A549 (cell line): ENCODE measurements around the gene ILK. TPM values are rescaled to one million over a fixed set of nuclear protein-coding genes. Genes with fewer than 3 reads are reported as not detected.

Source experiments
- ATAC-seq, 2 experiments: fragments of 200-7000 bp in 1 of 2; fragments of >200 bp in 1 of 2; cut with Nextera tagmentation in 1 of 2; cut with Tn5 transposase in 1 of 2; 3 replicates each; pipeline versions ENCODE4 v1.8.0 to v1.9.1; 2018 to 2020; ENCODE audit warnings: mild to moderate bottlenecking in 1 of 2, moderate library complexity in 1 of 2
- CTCF ChIA-PET: fragments of 300-600 bp; sonication (Branson Sonifier 250); formaldehyde crosslinking; extraction: SDS; loops from one replicate; lab custom pipeline; 2021; ENCODE audit warnings: antibody characterized with exemption, inconsistent platforms; lab: Yijun Ruan, JAX
- POLR2A ChIA-PET: fragments of 350-600 bp; formaldehyde crosslinking; extraction: SDS; loops from one replicate; lab custom pipeline; 2021; ENCODE audit warnings: antibody characterized with exemption, inconsistent platforms; lab: Yijun Ruan, JAX
- DNase-seq, 2 experiments: peaks; one replicate each; pipeline versions ENCODE4 v3.0.0 to v3.0.0-alpha.2; 2011 to 2016; ENCODE audit warnings: low read depth in 1 of 2, low spot score in 1 of 2
- FAIRE-seq: peaks from 2 replicates; lab custom pipeline; 2011; peaks lifted over from hg19 to GRCh38; lab: Jason Lieb, UNC
- H3K27ac ChIP-seq, 2 experiments: fragments of >200 bp; sonication (Bioruptor Twin); formaldehyde crosslinking; 3 replicates each; pipeline ENCODE4 v1.5.1; 2016 to 2017
- H3K4me1 ChIP-seq: fragments of >200 bp; sonication (Bioruptor Twin); formaldehyde crosslinking; 3 replicates; pipeline ENCODE4 v1.6.1; 2016
- H3K4me2 ChIP-seq: fragments of >200 bp; sonication (Bioruptor Twin); formaldehyde crosslinking; 3 replicates; pipeline ENCODE4 v1.6.1; 2016
- H3K4me3 ChIP-seq: fragments of >200 bp; sonication (Bioruptor Twin); formaldehyde crosslinking; 3 replicates; pipeline ENCODE4 v1.5.1; 2016
- H3K9me3 ChIP-seq: fragments of >200 bp; sonication (Bioruptor Twin); formaldehyde crosslinking; 3 replicates; pipeline ENCODE4 v1.6.1; 2016
- CHD2 ChIP-seq: fragments of 150-350 bp; IDR thresholded peaks from 2 replicates; pipeline ENCODE4 v1.6.1; 2014; ENCODE audit warnings: low read length; ENCODE audit not compliant: partially characterized antibody
- CHD4 ChIP-seq: fragments of 200-600 bp; sonication (generic); IDR thresholded peaks from 2 replicates; pipeline ENCODE4 v1.6.1; 2016; ENCODE audit warnings: antibody characterized with exemption, mild to moderate bottlenecking, borderline replicate concordance
- EHMT2 ChIP-seq: fragments of 200-600 bp; sonication (generic); IDR thresholded peaks from 2 replicates; pipeline ENCODE4 v1.6.1; 2016; ENCODE audit warnings: antibody characterized with exemption, low read depth, mild to moderate bottlenecking, moderate library complexity
- ELK1 ChIP-seq: fragments of 150-350 bp; IDR thresholded peaks from 2 replicates; pipeline ENCODE4 v1.6.1; 2014; ENCODE audit warnings: low read depth, mild to moderate bottlenecking, low read length
- ESRRA ChIP-seq: fragments of 150-350 bp; IDR thresholded peaks from 2 replicates; pipeline ENCODE4 v1.6.1; 2014; ENCODE audit warnings: mild to moderate bottlenecking, low read length, borderline replicate concordance
- FOSB ChIP-seq: fragments of 250-450 bp; sonication (Bioruptor Pico); IDR thresholded peaks from 2 replicates; pipeline ENCODE4 v1.5.0; 2020; ENCODE audit warnings: mild to moderate bottlenecking, moderate library complexity
- FOSL2 ChIP-seq, 2 experiments: fragments of 450-650 bp in 1 of 2; fragments of >200 bp in 1 of 2; sonication (Bioruptor Twin) in 1 of 2; formaldehyde crosslinking; IDR thresholded peaks; 2 replicates each; pipeline versions ENCODE4 v1.5.0 to v1.6.1; 2016 to 2020; ENCODE audit warnings: mild to moderate bottlenecking in 1 of 2, moderate library complexity in 1 of 2
- FOXS1 ChIP-seq: fragments of 250-450 bp; sonication (Bioruptor Pico); IDR thresholded peaks from 2 replicates; pipeline ENCODE4 v1.5.0; 2020; ENCODE audit warnings: mild to moderate bottlenecking, moderate library complexity
- HDAC2 ChIP-seq: fragments of 200-600 bp; sonication (generic); IDR thresholded peaks from 2 replicates; pipeline ENCODE4 v1.6.1; 2016
- HEYL ChIP-seq: fragments of 250-450 bp; sonication (Bioruptor Pico); IDR thresholded peaks from 2 replicates; pipeline ENCODE4 v1.8.0; 2021; ENCODE audit warnings: mild to moderate bottlenecking, moderate library complexity
- HOXB13 ChIP-seq: fragments of 250-450 bp; sonication (Bioruptor Pico); IDR thresholded peaks from 2 replicates; pipeline ENCODE4 v1.5.0; 2020; ENCODE audit warnings: low read depth, mild to moderate bottlenecking, moderate library complexity
- JUN ChIP-seq, 2 experiments: fragments of >200 bp; sonication (Bioruptor Twin); formaldehyde crosslinking; IDR thresholded peaks; 2 replicates in 1 of 2; 3 replicates in 1 of 2; pipeline ENCODE4 v1.6.1; 2016 to 2017
- JUNB ChIP-seq: fragments of >200 bp; sonication (Bioruptor Twin); formaldehyde crosslinking; IDR thresholded peaks from 2 replicates; pipeline ENCODE4 v1.6.1; 2016
- MAFK ChIP-seq: fragments of 450-650 bp; IDR thresholded peaks from 2 replicates; pipeline ENCODE4 v1.6.1; 2014; ENCODE audit not compliant: partially characterized antibody
- MAZ ChIP-seq: fragments of 150-350 bp; IDR thresholded peaks from 2 replicates; pipeline ENCODE4 v1.6.1; 2014; ENCODE audit warnings: antibody characterized with exemption, low read depth, low read length, borderline replicate concordance
- NFE2L2 ChIP-seq: fragments of 150-350 bp; conservative IDR thresholded peaks from 2 replicates; pipeline ENCODE4 v1.6.1; 2014; ENCODE audit warnings: low read length
- PBX3 ChIP-seq: IDR thresholded peaks from 2 replicates; pipeline ENCODE4 v1.6.1; 2012
- RARB ChIP-seq: fragments of 250-450 bp; sonication (Bioruptor Pico); IDR thresholded peaks from 2 replicates; pipeline ENCODE4 v1.8.0; 2021; ENCODE audit warnings: mild to moderate bottlenecking, moderate library complexity
- RNF2 ChIP-seq: fragments of 200-600 bp; sonication (generic); IDR thresholded peaks from 2 replicates; pipeline ENCODE4 v1.6.1; 2016; ENCODE audit warnings: low read depth, mild to moderate bottlenecking, antibody characterized with exemption, moderate library complexity, borderline replicate concordance
- SREBF2 ChIP-seq: fragments of 450-650 bp; IDR thresholded peaks from 2 replicates; pipeline ENCODE4 v1.6.1; 2014; ENCODE audit warnings: mild to moderate bottlenecking, moderate library complexity
- TFCP2L1 ChIP-seq: fragments of 250-450 bp; sonication (Bioruptor Pico); IDR thresholded peaks from 2 replicates; pipeline ENCODE4 v1.5.0; 2021; ENCODE audit warnings: mild to moderate bottlenecking
- ZSCAN20 ChIP-seq: fragments of 250-450 bp; sonication (Bioruptor Pico); IDR thresholded peaks from 2 replicates; pipeline ENCODE4 v1.8.0; 2022; ENCODE audit warnings: mild to moderate bottlenecking, moderate library complexity
- WGBS: methylation state at CpG from one replicate; pipeline ENCODE4 v1.1.6; 2017; ENCODE audit errors: missing lambda C conversion rate; 5-methylcytosine and 5-hydroxymethylcytosine counted together
- polyA plus RNA-seq, 4 experiments: library from polyadenylated mRNA; depleted of rRNA in 3 of 4; stranded (reverse); fragments of >200 nt; fragmentation: RNase III in 1 of 4; extraction: RNeasy Plus Mini Kit Qiagen cat#74134 plus additional on column Dnase treatment in 1 of 4; gene quantifications; 2 replicates in 3 of 4; 3 replicates in 1 of 4; pipeline ENCODE4 v1.2.3, GENCODE V29; 2011 to 2017
- TF ChIP-seq, protein P1 (sequence below): IDR thresholded peaks from 2 replicates; pipeline ENCODE4 v1.6.1; 2012; ENCODE audit warnings: low read depth, borderline replicate concordance
- TF ChIP-seq, protein P2 (sequence below): fragments of >200 bp; sonication (Bioruptor Twin); formaldehyde crosslinking; IDR thresholded peaks from 3 replicates; pipeline ENCODE4 v1.6.1; 2016
- TF ChIP-seq, protein P3 (sequence below): fragments of >200 bp; sonication (Bioruptor Twin); formaldehyde crosslinking; IDR thresholded peaks from 2 replicates; pipeline ENCODE4 v1.6.1; 2016
- TF ChIP-seq, protein P4 (sequence below): IDR thresholded peaks from 2 replicates; pipeline ENCODE4 v1.6.1; 2012

The ILK gene
- polyA plus RNA-seq, 2 of the 4 experiments (the other 2 are of a cell fraction) = 108 to 109 TPM

- FAIRE-seq = no peak
- POLR2A ChIA-PET = no interaction called here
Observed at GRCh38 chr11:6628526-6628925, 25.0 kb downstream of the ILK start.

GRCh38 chr11:6629573-6629891 lies 26.0 kb downstream of the ILK start:
- no peak for ATAC-seq
- TF ChIP-seq MAFK (no peak), HOXB13 (CRISPR knock-in tag) (no peak), HDAC2 (no peak), MAZ (no peak), TFCP2L1 (CRISPR knock-in tag) (no peak), JUNB (no peak), JUN (IDR thresholded peaks at IDR 0.05) (no peak), FOSL2 (IDR thresholded peaks at IDR 0.05) (no peak), FOSL2 (CRISPR knock-in tag; IDR thresholded peaks at IDR 0.05) (no peak)
- TF ChIP-seq, protein P1, sequence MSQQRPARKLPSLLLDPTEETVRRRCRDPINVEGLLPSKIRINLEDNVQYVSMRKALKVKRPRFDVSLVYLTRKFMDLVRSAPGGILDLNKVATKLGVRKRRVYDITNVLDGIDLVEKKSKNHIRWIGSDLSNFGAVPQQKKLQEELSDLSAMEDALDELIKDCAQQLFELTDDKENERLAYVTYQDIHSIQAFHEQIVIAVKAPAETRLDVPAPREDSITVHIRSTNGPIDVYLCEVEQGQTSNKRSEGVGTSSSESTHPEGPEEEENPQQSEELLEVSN = no peak
- Histone ChIP-seq H3K27ac (no peak overlapping the region), H3K4me3 (no peak overlapping the region), H3K9me3 (no peaks in the 10 kb centered on the region), H3K4me2 (no peak overlapping the region), H3K4me1 (no peaks in the 10 kb centered on the region)
- FAIRE-seq = no peak
- CTCF ChIA-PET = interaction anchor here (1.0 to 1.2 kb wide), 2 partner anchors 10 to 18 kb away, joined by 3 read pairs; partner anchors contain the start of genes TAF10 and TPP1
- 67% methylated on average over 18 of the region's 24 CpGs for WGBS
- POLR2A ChIA-PET = no interaction called here
- no peak for DNase-seq

More at GRCh38 chr11:6628526-6628925, 25.0 kb downstream of the ILK start:
- H3K4me3 ChIP-seq = no peak overlapping the region
- H3K27ac ChIP-seq = no peak overlapping the region
- ATAC-seq (no peak), DNase-seq (no peak)
- no peaks in the 10 kb centered on the region for H3K9me3 ChIP-seq
- no peak overlapping the region for H3K4me2 ChIP-seq
- WGBS = 44% methylated on average over 4 of the region's 4 CpGs
- TF ChIP-seq FOXS1 (no peak), ZSCAN20 (CRISPR knock-in tag) (no peak), HEYL (CRISPR knock-in tag) (no peak), RARB (CRISPR knock-in tag) (no peak), MAZ (no peak), SREBF2 (no peak), ESRRA (no peak), NFE2L2 (no peak), FOSL2 (IDR thresholded peaks at IDR 0.05) (no peak), FOSL2 (CRISPR knock-in tag; IDR thresholded peaks at IDR 0.05) (no peak), CHD2 (no peak), FOSB (CRISPR knock-in tag) (no peak), PBX3 (no peak), CHD4 (no peak), EHMT2 (no peak), ELK1 (no peak), RNF2 (no peak)
- TF ChIP-seq, protein P2, sequence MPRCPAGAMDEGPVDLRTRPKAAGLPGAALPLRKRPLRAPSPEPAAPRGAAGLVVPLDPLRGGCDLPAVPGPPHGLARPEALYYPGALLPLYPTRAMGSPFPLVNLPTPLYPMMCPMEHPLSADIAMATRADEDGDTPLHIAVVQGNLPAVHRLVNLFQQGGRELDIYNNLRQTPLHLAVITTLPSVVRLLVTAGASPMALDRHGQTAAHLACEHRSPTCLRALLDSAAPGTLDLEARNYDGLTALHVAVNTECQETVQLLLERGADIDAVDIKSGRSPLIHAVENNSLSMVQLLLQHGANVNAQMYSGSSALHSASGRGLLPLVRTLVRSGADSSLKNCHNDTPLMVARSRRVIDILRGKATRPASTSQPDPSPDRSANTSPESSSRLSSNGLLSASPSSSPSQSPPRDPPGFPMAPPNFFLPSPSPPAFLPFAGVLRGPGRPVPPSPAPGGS = no peak
- TF ChIP-seq, protein P3, sequence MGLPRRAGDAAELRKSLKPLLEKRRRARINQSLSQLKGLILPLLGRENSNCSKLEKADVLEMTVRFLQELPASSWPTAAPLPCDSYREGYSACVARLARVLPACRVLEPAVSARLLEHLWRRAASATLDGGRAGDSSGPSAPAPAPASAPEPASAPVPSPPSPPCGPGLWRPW = no peak
- TF ChIP-seq, protein P4, sequence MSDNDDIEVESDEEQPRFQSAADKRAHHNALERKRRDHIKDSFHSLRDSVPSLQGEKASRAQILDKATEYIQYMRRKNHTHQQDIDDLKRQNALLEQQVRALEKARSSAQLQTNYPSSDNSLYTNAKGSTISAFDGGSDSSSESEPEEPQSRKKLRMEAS = no peak
- no peaks in the 10 kb centered on the region for H3K4me1 ChIP-seq
- CTCF ChIA-PET = interaction anchor here (1.0 to 1.2 kb wide), 2 partner anchors 9 to 17 kb away, joined by 3 read pairs; partner anchors contain the start of genes TAF10 and TPP1
